WI38 (cell line): ENCODE results near the gene ANG.
"Not testable (repeated sequence)": the region's sequence is repeated elsewhere in the genome, so short reads cannot be mapped to it uniquely, and the experiment has no call there.

Source experiments
- H3K4me3 ChIP-seq: 2 replicates; pipeline ENCODE4 v1.5.1; 2011; ENCODE audit warnings: low read depth, mild to moderate bottlenecking, control low read depth, low read length
- CTCF ChIP-seq: IDR thresholded peaks from 2 replicates; pipeline ENCODE4 v1.5.1; 2012; ENCODE audit warnings: low read depth, mild to moderate bottlenecking, control low read depth, low read length

ANG gene

GRCh38 chr14:20690848-20691640 is 2.5 kb downstream of the ANG start:
- H3K4me3 ChIP-seq, result no peak overlapping the region
- TF ChIP-seq CTCF, result peak; percentile 60

- TF ChIP-seq CTCF, result no peak
These were observed 3.7 kb downstream of the ANG start for GRCh38 chr14:20692116-20692751.

GRCh38 chr14:20696764-20697163 is 8.2 kb downstream of the ANG start:
- TF ChIP-seq CTCF, result no peak
- no peak overlapping the region for H3K4me3 ChIP-seq

More at GRCh38 chr14:20692116-20692751, 3.7 kb downstream of the ANG start:
- H3K4me3 ChIP-seq, result no peak overlapping the region

DNA sequence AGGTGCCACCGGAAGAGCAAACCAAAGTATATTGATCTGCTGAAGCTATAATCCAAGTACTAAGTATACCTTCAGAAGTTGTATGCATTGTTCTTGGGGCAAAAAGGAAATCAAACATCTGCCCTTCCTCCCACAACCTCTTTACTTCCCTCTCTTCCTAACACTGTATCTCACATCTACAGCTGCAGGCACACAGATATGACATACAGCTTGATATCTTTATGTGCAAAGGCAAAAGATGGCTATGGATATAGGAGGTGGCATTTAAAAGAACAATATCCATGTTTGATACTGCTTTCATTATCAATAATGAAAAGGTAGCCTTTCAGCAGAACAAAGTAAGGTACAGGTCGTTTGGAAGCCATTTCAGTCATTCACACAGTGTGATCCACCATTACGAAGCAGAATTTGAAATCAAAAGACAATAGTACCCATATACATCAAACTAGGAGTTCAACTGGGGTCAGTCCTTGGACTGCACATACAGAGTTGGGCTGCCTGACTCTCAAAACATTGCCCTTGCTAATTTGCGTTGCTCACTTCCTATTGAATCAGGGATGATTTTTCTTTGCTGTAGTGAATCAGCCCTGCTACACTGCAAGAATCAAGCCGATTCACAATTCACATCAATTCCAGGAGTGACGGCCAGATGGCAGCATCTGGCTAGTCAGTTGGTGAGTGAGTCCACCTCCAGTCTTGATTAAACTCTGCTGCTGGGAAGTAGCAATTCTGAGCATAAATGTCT is 8.9 kb downstream of the ANG start:
- no peak overlapping the region for H3K4me3 ChIP-seq
- peak; percentile 72 for TF ChIP-seq CTCF

DNA sequence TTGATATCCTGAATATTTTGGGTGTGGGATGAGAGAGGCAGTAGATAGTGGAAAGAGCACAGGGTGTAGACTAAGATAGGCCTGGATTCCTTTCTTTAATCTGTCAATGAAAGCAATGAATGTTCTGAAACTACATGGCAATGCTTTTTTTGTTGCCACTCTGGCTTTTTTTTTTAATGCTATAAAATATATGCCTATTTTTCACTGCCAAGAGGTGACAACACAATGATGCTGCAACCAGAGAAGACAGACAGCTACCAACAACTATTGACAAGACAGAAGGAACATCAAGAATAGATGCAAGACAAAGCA is 9.4 kb downstream of the ANG start:
- no peak overlapping the region for H3K4me3 ChIP-seq
- no peak for TF ChIP-seq CTCF

GRCh38 chr14:20698934-20699333 is 10.4 kb downstream of the ANG start:
- TF ChIP-seq CTCF, result no peak
- no peak overlapping the region for H3K4me3 ChIP-seq

GRCh38 chr14:20699931-20700330 is 11.4 kb downstream of the ANG start:
- no peak for TF ChIP-seq CTCF
- H3K4me3 ChIP-seq, result no peak overlapping the region

DNA sequence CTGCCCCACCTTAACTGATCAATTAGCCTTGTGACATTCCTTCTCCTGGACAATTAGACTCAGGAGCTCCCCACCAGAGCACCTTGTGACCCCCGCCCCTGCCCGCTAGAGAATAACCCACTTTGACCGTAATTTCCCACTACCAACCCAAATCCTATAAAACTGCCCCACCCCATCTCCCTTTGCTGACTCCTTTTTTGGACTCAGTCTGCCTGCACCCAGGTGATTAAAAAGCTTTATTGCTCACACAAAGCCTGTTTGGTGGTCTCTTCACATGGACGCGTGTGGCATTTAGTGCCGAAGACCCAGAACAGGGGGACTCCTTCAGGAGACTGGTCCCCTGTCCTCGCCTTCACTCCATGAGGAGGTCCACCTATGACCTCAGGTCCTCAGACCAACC is 12.4 kb downstream of the ANG start:
- not testable (repeated sequence) for H3K4me3 ChIP-seq
